H7 (cell line): ENCODE measurements around the gene CD34. TPM values are rescaled to one million over a fixed set of nuclear protein-coding genes. Genes with fewer than 3 reads are reported as not detected.

Experiments
- DNase-seq: peaks from one replicate; pipeline ENCODE4 v3.0.0; 2012
- H3K27me3 ChIP-seq: 2 replicates; pipeline ENCODE4 v1.6.0; 2011; ENCODE audit warnings: mild to moderate bottlenecking, low read length; ENCODE audit not compliant: control insufficient read depth, insufficient read depth
- H3K36me3 ChIP-seq: replicated peaks from 2 replicates; pipeline ENCODE4 v1.5.1; 2011; ENCODE audit warnings: low read length; ENCODE audit not compliant: control insufficient read depth, insufficient read depth
- H3K4me3 ChIP-seq: 2 replicates; pipeline ENCODE4 v1.5.1; 2011; ENCODE audit warnings: low read depth, mild to moderate bottlenecking, control low read depth, low read length, moderate library complexity; ENCODE audit not compliant: insufficient read depth
- total RNA-seq: library from RNA; depleted of rRNA; stranded (reverse); fragments of >200 nt; shearing (Covaris generic); gene quantifications from 2 replicates; pipeline ENCODE4 v1.2.3, GENCODE V29; 2014; rRNA removed

The CD34 gene
- total RNA-seq, 1 experiment from 2014 or later: not detected

DNA sequence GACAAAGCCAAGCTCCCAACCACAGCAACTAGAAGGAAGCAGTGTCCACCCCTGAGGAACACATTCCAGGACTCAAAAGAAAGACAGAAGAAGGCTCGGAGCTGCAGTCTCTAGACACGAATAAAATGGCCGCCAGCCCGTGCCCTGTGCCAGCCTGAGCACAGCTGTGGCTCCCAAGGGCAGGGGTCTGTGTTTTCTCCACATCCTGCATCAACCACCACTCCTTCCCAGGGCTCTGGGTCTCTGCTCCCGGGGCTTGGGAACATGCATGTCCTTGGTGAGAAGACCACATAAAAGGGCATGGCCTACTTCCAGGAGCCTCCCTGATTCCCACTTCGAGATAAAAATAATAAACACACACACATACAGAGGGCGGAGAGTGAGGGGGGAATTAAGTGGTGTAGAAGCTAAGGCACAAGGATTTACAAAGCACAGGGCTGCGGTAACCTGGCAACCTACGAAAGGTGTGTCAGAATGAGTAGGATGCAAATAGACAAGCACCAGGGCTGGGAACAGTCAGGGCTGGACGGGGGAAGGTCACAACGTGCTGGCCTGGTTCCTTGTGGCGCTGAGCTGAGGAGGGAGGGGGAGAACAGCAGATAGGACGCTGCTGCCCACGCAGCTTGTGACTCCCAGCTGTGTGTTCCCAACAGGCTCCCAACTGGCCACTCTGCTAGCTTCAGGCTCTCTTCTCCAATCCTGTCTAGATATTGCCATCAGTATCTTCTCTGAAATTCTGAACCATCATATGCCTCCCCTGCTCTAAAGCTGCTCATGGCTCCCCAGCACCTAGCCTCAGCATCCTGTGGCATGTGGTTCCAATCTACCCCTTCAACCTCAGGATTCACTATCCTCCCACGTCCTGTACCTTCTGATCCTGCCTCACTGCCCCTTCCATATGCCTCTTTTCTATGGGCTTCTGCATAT is 72.5 kb downstream of the CD34 start:
- Histone ChIP-seq H3K4me3 (no peak overlapping the region), H3K27me3 (no peaks in the 10 kb centered on the region; the same call in 1 of the 2 replicates), H3K36me3 (no peaks in the 10 kb centered on the region)
- no peak for DNase-seq

DNA sequence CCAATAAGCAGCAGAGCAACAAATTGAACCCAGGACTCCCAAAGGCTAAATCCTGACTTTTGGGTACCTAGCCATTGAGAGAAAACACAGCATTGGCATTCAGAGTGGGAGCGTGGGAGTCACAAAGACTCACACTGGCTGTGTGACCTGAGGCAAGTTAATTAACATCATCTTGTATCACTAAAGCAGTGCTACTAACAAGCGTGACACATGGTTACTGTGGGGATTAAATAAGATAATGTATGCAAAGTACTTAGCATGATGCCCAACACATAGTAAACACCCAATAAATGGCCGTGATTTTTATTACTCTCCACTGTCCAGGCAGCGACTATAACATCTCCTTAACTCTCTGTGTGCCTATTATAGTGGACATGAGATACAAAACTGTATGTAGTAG is 73.3 kb downstream of the CD34 start:
- no peaks in the 10 kb centered on the region for H3K36me3 ChIP-seq
- H3K27me3 ChIP-seq: no peaks in the 10 kb centered on the region; the same call in 1 of the 2 replicates
- H3K4me3 ChIP-seq: no peak overlapping the region
- DNase-seq: no peak

DNA sequence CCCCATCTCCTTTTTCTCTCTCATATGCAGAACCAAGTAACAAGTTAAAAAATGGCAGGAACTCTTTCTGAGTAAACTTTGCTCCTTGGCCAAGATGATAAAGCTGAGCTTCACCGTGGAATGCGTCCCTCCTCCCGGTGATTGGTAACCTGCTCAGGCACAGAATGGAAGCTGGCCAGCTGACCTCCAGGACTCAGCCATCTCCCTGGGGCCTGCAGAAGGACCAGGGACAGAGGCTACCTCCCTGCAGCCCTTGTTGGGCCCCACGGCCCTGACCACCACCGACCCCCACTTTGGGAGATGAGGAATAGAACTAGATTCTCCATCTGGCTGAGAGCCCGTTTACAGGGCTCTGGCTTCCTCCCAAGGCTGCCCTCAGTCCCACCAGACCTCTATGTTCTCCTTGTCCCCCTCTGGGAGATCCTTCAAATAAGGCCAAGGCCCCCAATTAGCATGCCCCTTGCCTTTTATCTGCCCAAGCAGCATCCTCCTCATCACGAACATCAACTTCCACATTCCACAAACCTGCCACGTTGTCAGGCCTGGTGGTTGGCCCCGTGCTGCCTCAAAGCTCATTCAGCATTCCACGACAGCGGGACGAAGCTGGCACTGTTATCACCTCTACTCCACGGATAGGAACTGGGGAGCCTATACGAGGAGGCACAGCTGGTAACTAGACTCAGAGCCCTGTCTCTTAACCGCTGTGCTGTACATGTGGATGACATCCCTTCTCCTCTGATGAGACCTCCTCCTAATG is 74.2 kb downstream of the CD34 start:
- no peaks in the 10 kb centered on the region; the same call in 1 of the 2 replicates for H3K27me3 ChIP-seq
- no peak for DNase-seq
- H3K36me3 ChIP-seq: no peaks in the 10 kb centered on the region
- H3K4me3 ChIP-seq: no peak overlapping the region

DNA sequence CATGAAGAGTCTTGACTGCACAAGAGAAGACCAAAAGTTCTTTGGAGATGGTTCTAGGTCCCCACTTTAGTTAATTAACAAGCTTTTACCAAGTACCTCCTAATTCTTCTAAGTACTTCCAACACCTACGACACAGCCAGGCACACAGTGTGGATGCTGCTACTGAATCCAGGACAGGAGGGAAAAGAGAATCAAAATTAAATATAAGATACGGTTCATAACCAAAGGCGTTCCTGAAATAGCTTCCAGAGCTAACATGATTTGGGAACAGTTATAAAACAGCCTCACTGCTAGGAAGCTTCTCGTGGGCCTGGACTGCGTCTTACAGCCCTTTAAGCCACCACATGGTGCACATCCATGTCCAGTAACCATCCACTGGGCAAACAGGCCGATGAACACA is 75.0 kb downstream of the CD34 start:
- no peaks in the 10 kb centered on the region for H3K36me3 ChIP-seq
- no peaks in the 10 kb centered on the region; the same call in 1 of the 2 replicates for H3K27me3 ChIP-seq
- DNase-seq: no peak
- no peak overlapping the region for H3K4me3 ChIP-seq

- H3K4me3 ChIP-seq: no peak overlapping the region
- no peaks in the 10 kb centered on the region; the same call in 1 of the 2 replicates for H3K27me3 ChIP-seq
- H3K36me3 ChIP-seq: no peaks in the 10 kb centered on the region
- no peak for DNase-seq
Observed at GRCh38 chr1:207833956-207834660, 76.8 kb downstream of the CD34 start.

DNA sequence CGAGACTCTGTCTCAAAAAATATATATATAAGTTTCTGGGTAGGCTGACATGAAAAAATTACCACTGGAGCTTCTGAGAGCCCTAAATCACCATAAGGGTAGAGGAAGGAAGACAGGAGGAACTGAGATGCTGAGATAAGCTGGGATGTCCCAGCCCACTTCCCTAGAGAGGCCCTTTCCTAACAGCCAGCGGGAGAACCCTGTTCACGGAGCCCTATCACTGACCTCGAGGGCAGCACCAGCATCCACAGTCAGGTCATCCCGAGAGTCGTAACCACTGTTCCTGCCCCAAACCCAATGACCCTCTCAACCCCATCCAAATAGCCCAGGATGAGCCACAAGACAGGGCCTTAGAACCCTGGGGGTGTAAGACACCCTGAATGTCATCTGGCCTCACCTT is 77.5 kb downstream of the CD34 start:
- no peaks in the 10 kb centered on the region for H3K36me3 ChIP-seq
- DNase-seq: no peak
- no peak overlapping the region for H3K4me3 ChIP-seq
- H3K27me3 ChIP-seq: no peaks in the 10 kb centered on the region; the same call in 1 of the 2 replicates

DNA sequence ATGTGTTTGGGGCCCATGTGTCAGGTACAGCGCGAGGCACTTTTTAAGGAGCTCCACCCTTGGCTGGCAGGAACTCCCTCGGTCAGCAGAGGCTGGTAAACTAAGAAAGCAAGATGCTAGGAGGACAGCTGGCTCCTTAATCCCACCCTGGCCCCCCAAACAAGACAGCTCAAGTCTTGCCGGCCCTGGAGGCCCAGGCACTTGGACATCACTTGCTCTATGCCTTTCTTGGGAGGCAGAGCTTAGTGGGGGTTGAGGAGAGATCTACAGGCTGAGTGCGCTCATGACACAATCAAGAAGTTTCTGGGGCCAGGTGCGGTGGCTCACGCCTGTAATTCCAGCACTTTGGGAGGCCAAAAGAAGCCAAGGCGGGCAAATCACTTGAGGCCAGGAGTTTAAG is 78.1 kb downstream of the CD34 start:
- Histone ChIP-seq H3K27me3 (no peaks in the 10 kb centered on the region; the same call in 1 of the 2 replicates), H3K36me3 (no peaks in the 10 kb centered on the region), H3K4me3 (no peak overlapping the region)
- no peak for DNase-seq

DNA sequence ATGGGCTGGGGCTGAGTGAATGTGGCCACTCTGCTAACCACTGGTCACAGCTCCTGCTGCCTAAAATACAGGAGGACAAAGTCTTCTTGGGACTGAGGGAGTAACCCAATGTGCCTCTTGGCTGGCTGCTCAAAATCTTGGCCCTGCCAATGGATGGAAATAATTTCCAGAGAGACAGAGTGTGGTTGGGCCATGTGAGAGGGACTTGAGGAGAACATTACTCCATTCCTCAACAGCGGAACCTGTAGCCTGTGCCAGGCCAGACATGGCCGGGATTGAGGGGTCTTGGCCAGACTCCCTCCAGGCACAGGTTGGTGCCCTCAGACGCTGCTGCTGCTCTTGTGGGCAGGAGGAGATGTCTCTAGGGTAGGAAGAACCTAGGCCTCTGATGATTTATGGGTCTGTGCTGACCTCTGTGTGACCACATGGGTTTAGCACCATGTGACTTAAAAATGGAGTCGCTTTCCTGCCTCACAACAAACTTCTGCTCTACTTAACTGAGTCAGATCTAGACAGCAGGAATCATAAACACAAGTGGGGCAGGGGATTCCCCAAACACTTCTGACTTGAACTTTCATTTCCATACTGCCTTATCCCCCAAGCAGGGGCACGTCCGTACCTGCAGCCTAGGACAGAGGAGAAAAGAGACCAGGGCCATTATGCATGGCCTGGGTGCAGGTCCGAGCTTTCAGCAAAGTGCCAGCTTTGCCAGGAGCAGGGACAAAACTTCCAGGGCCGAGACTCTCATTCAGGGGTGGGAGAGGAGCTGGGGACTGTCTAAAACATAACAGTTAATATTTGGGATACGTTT is 79.2 kb downstream of the CD34 start:
- no peak overlapping the region for H3K4me3 ChIP-seq
- DNase-seq: no peak
- H3K27me3 ChIP-seq: no peaks in the 10 kb centered on the region; the same call in 1 of the 2 replicates
- H3K36me3 ChIP-seq: no peaks in the 10 kb centered on the region

Other genes with a start within 250 kb of the CD34 start
- gene CD46, start 159.1 kb downstream of the CD34 start, total RNA-seq: 80.9 and 173 TPM in 2 replicates